Fibroblast of skin of left quadriceps (primary cell): ENCODE results near the gene MYO10.
"Not testable (repeated sequence)": the region's sequence is repeated elsewhere in the genome, so short reads cannot be mapped to it uniquely, and the experiment has no call there.

Source experiments
- DNase-seq, 2 experiments: peaks; one replicate each; pipeline ENCODE4 v3.0.0-alpha.2; 2013; ENCODE audit warnings: low read depth in 2 of 2

MYO10 gene

GRCh38 chr5:16886793-16887345 is 49.2 kb downstream of the MYO10 start:
- DNase-seq, result no peak

GRCh38 chr5:16886366-16886736 is 49.7 kb downstream of the MYO10 start:
- peak; percentile 76 for DNase-seq

- DNase-seq, result no peak
These were observed 50.3 kb downstream of the MYO10 start for GRCh38 chr5:16885635-16886365.

- DNase-seq, result no peak
These were observed 51.5 kb downstream of the MYO10 start for GRCh38 chr5:16884595-16884994.

GRCh38 chr5:16883806-16884205 is 52.3 kb downstream of the MYO10 start:
- DNase-seq, result no peak

GRCh38 chr5:16883176-16883575 is 52.9 kb downstream of the MYO10 start:
- DNase-seq, result peak; percentile 59 to 65

- no peak for DNase-seq
These were observed 54.8 kb downstream of the MYO10 start for GRCh38 chr5:16881251-16881650.

- no peak for DNase-seq
These were observed 55.5 kb downstream of the MYO10 start for GRCh38 chr5:16880547-16880946.

GRCh38 chr5:16879650-16880049 is 56.4 kb downstream of the MYO10 start:
- DNase-seq, result no peak

- no peak for DNase-seq
These were observed 56.9 kb downstream of the MYO10 start for GRCh38 chr5:16879191-16879590.

- DNase-seq, result peak in 1 of 2 experiments; percentile 44
These were observed 58.7 kb downstream of the MYO10 start for GRCh38 chr5:16877267-16877935.

GRCh38 chr5:16874424-16874823 is 61.7 kb downstream of the MYO10 start:
- DNase-seq, result not testable (repeated sequence)

- DNase-seq, result no peak
These were observed 64.2 kb downstream of the MYO10 start for GRCh38 chr5:16871746-16872339.

GRCh38 chr5:16870878-16871277 is 65.2 kb downstream of the MYO10 start:
- DNase-seq, result no peak

- DNase-seq, result no peak
These were observed 66.0 kb downstream of the MYO10 start for GRCh38 chr5:16869821-16870796.

GRCh38 chr5:16867577-16867953 is 68.5 kb downstream of the MYO10 start:
- DNase-seq, result no peak

GRCh38 chr5:16866795-16867576 is 69.1 kb downstream of the MYO10 start:
- DNase-seq, result no peak

GRCh38 chr5:16866273-16866672 is 69.8 kb downstream of the MYO10 start:
- DNase-seq, result no peak

- DNase-seq, result no peak
These were observed 70.9 kb downstream of the MYO10 start for GRCh38 chr5:16865151-16865550.

GRCh38 chr5:16864631-16865131 is 71.4 kb downstream of the MYO10 start:
- DNase-seq, result no peak
